GM20000 (cell line): Measurements from ENCODE around the gene ADAMTS3.

Experiments
- DNase-seq: peaks from one replicate; pipeline ENCODE4 v3.0.0; 2012; ENCODE audit warnings: low spot score
- CTCF ChIP-seq: IDR thresholded peaks from 2 replicates; pipeline ENCODE4 v1.5.1; 2012; ENCODE audit warnings: mild to moderate bottlenecking, control low read depth; ENCODE audit errors: extremely low read depth, missing control alignments

The ADAMTS3 gene

GRCh38 chr4:72283357-72283756 is 285.7 kb downstream of the ADAMTS3 start:
- DNase-seq = no peak
- no peak for TF ChIP-seq CTCF

GRCh38 chr4:72280252-72280651 is 288.8 kb downstream of the ADAMTS3 start:
- DNase-seq = no peak
- TF ChIP-seq CTCF = no peak

- TF ChIP-seq CTCF = no peak
- no peak for DNase-seq
Measured at GRCh38 chr4:72275381-72275780, 293.6 kb downstream of the ADAMTS3 start.

GRCh38 chr4:72274251-72274650 is 294.8 kb downstream of the ADAMTS3 start:
- DNase-seq = no peak
- no peak for TF ChIP-seq CTCF

GRCh38 chr4:72255269-72255668 is 313.8 kb downstream of the ADAMTS3 start:
- TF ChIP-seq CTCF = no peak

GRCh38 chr4:72243641-72244040 is 325.4 kb downstream of the ADAMTS3 start:
- DNase-seq = no peak
- no peak for TF ChIP-seq CTCF

More at GRCh38 chr4:72255269-72255668, 313.8 kb downstream of the ADAMTS3 start:
- DNase-seq = no peak

- no peak for TF ChIP-seq CTCF
- DNase-seq = no peak
Measured at GRCh38 chr4:72239487-72240116, 329.4 kb downstream of the ADAMTS3 start.
